SK-N-SH treated with all-trans-retinoic acid at 6 μM for 48 hours (cell line): ENCODE results near the gene METTL22.

Experiments
- ATAC-seq: fragments of 200-7000 bp; cut with Tn5 transposase; 3 replicates; pipeline ENCODE4 v1.9.1; 2020; ENCODE audit warnings: mild to moderate bottlenecking, moderate library complexity
- ARNTL ChIP-seq: fragments of 450-650 bp; formaldehyde crosslinking; IDR thresholded peaks from 2 replicates; pipeline ENCODE4 v1.5.0; 2020; ENCODE audit warnings: low read depth, mild to moderate bottlenecking, moderate library complexity, borderline replicate concordance
- BACH2 ChIP-seq: fragments of 250-450 bp; sonication (Bioruptor Pico); IDR thresholded peaks from 2 replicates; pipeline ENCODE4 v1.9.0; 2021; ENCODE audit warnings: mild to moderate bottlenecking, borderline replicate concordance
- CREB5 ChIP-seq: fragments of 250-450 bp; sonication (Bioruptor Pico); IDR thresholded peaks from 2 replicates; pipeline ENCODE4 v1.5.1; 2020; ENCODE audit warnings: low read depth, mild to moderate bottlenecking, moderate library complexity
- CSDC2 ChIP-seq: fragments of 250-450 bp; sonication (Bioruptor Pico); IDR thresholded peaks from 2 replicates; pipeline ENCODE4 v1.5.0; 2020; ENCODE audit warnings: mild to moderate bottlenecking, moderate library complexity
- ESRRG ChIP-seq: fragments of 250-450 bp; sonication (Bioruptor Pico); IDR thresholded peaks from 2 replicates; pipeline ENCODE4 v1.6.1; 2021; ENCODE audit warnings: mild to moderate bottlenecking
- GLIS3 ChIP-seq: fragments of 250-450 bp; sonication (Bioruptor Pico); IDR thresholded peaks from 2 replicates; pipeline ENCODE4 v1.5.0; 2020; ENCODE audit warnings: mild to moderate bottlenecking, moderate library complexity
- ISL1 ChIP-seq: fragments of 250-450 bp; sonication (Bioruptor Pico); IDR thresholded peaks from 2 replicates; pipeline ENCODE4 v2.1.2; 2022; ENCODE audit warnings: mild to moderate bottlenecking, moderate library complexity
- OSR1 ChIP-seq: fragments of 250-450 bp; sonication (Bioruptor Pico); IDR thresholded peaks from 2 replicates; pipeline ENCODE4 v1.8.0; 2022; ENCODE audit warnings: moderate library complexity, mild to moderate bottlenecking, inconsistent platforms
- PPARA ChIP-seq: fragments of 250-450 bp; sonication (Bioruptor Pico); IDR thresholded peaks from 2 replicates; pipeline ENCODE4 v1.5.0; 2020; ENCODE audit warnings: mild to moderate bottlenecking, borderline replicate concordance
- RARB ChIP-seq: fragments of 250-450 bp; sonication (Bioruptor Pico); IDR thresholded peaks from 2 replicates; pipeline ENCODE4 v1.8.0; 2021; ENCODE audit warnings: mild to moderate bottlenecking, moderate library complexity
- SNAI2 ChIP-seq: fragments of 250-450 bp; sonication (Bioruptor Pico); IDR thresholded peaks from 2 replicates; pipeline ENCODE4 v1.5.0; 2020; ENCODE audit warnings: mild to moderate bottlenecking, moderate library complexity
- TCF4 ChIP-seq: fragments of 250-450 bp; sonication (Bioruptor Pico); IDR thresholded peaks from 2 replicates; pipeline ENCODE4 v1.8.0; 2021; ENCODE audit warnings: mild to moderate bottlenecking, moderate library complexity, borderline replicate concordance
- TOX ChIP-seq: fragments of 250-450 bp; sonication (Bioruptor Pico); IDR thresholded peaks from 2 replicates; pipeline ENCODE4 v1.8.0; 2021; ENCODE audit warnings: mild to moderate bottlenecking, moderate library complexity, borderline replicate concordance
- TSHZ2 ChIP-seq: fragments of 250-450 bp; sonication (Bioruptor Pico); IDR thresholded peaks from 2 replicates; pipeline ENCODE4 v1.5.0; 2020; ENCODE audit warnings: mild to moderate bottlenecking, moderate library complexity
- ZC3H10 ChIP-seq: fragments of 250-450 bp; sonication (Bioruptor Pico); IDR thresholded peaks from 2 replicates; pipeline ENCODE4 v1.5.1; 2021; ENCODE audit warnings: mild to moderate bottlenecking, moderate library complexity
- ZFP3 ChIP-seq: fragments of 250-450 bp; sonication (Bioruptor Pico); IDR thresholded peaks from 2 replicates; pipeline ENCODE4 v1.5.0; 2020; ENCODE audit warnings: mild to moderate bottlenecking, moderate library complexity
- ZFP30 ChIP-seq: fragments of 450-650 bp; formaldehyde crosslinking; IDR thresholded peaks from 2 replicates; pipeline ENCODE4 v1.5.0; 2022; ENCODE audit warnings: mild to moderate bottlenecking, moderate library complexity
- ZNF565 ChIP-seq: fragments of 450-650 bp; formaldehyde crosslinking; conservative IDR thresholded peaks from 2 replicates; pipeline ENCODE4 v1.5.0; 2020; ENCODE audit warnings: low read depth, mild to moderate bottlenecking, moderate library complexity
- ZNF70 ChIP-seq: fragments of 450-650 bp; formaldehyde crosslinking; IDR thresholded peaks from 2 replicates; pipeline ENCODE4 v1.5.0; 2020; ENCODE audit warnings: mild to moderate bottlenecking, moderate library complexity
- ZNF8 ChIP-seq: fragments of 450-650 bp; formaldehyde crosslinking; IDR thresholded peaks from 2 replicates; pipeline ENCODE4 v1.5.0; 2020; ENCODE audit warnings: mild to moderate bottlenecking, moderate library complexity
- TF ChIP-seq, protein P1 (sequence below): fragments of 250-450 bp; sonication (Bioruptor Pico); IDR thresholded peaks from 2 replicates; pipeline ENCODE4 v1.5.1; 2021; ENCODE audit warnings: mild to moderate bottlenecking, moderate library complexity
- TF ChIP-seq, protein P2 (sequence below): fragments of 250-450 bp; sonication (Bioruptor Pico); IDR thresholded peaks from 2 replicates; pipeline ENCODE4 v1.8.0; 2020; ENCODE audit warnings: mild to moderate bottlenecking, moderate library complexity, borderline replicate concordance

METTL22 gene

DNA sequence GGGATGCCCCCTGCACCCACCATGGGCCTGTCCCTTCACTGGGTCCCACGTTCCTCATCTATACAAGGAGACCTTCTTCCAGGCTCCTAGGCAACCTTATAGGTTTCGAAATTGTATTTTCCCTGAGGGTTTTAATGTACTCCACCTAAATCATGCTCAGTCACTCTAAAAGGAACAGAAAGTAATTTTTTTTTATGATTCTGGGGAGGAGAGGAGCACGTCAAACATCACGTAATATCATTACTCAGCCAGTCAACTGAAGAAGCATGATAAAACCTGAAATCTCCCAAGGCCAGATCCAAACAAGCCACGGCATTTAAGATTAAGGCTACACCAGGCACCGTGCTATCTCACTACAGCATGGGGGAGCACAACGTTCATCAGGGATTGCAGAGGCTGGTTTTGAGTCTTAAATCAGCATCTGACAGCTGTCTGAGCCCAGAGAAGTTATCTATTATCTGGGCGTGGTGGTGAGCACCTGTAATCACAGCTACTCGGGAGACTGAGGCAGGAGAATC is 27.3 kb upstream of the METTL22 start:
- TF ChIP-seq ESRRG (CRISPR knock-in tag): no peak
- no peak for TF ChIP-seq CSDC2 (CRISPR knock-in tag)
- TF ChIP-seq RARB (CRISPR knock-in tag): no peak
- no peak for ATAC-seq

GRCh38 chr16:8595783-8596182 is 25.7 kb upstream of the METTL22 start:
- no peak for ATAC-seq
- TF ChIP-seq ZC3H10 (CRISPR knock-in tag) (no peak), ZNF70 (CRISPR knock-in tag) (no peak), RARB (CRISPR knock-in tag) (no peak), TSHZ2 (no peak), ISL1 (no peak), ZNF8 (CRISPR knock-in tag) (no peak), TCF4 (CRISPR knock-in tag) (no peak), SNAI2 (CRISPR knock-in tag) (no peak), CREB5 (CRISPR knock-in tag) (no peak), ZFP30 (CRISPR knock-in tag) (no peak), ESRRG (CRISPR knock-in tag) (no peak), ZFP3 (CRISPR knock-in tag) (no peak)
- TF ChIP-seq, protein P1, sequence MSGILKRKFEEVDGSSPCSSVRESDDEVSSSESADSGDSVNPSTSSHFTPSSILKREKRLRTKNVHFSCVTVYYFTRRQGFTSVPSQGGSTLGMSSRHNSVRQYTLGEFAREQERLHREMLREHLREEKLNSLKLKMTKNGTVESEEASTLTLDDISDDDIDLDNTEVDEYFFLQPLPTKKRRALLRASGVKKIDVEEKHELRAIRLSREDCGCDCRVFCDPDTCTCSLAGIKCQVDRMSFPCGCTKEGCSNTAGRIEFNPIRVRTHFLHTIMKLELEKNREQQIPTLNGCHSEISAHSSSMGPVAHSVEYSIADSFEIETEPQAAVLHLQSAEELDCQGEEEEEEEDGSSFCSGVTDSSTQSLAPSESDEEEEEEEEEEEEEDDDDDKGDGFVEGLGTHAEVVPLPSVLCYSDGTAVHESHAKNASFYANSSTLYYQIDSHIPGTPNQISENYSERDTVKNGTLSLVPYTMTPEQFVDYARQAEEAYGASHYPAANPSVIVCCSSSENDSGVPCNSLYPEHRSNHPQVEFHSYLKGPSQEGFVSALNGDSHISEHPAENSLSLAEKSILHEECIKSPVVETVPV (CRISPR knock-in tag): no peak
- TF ChIP-seq, protein P2, sequence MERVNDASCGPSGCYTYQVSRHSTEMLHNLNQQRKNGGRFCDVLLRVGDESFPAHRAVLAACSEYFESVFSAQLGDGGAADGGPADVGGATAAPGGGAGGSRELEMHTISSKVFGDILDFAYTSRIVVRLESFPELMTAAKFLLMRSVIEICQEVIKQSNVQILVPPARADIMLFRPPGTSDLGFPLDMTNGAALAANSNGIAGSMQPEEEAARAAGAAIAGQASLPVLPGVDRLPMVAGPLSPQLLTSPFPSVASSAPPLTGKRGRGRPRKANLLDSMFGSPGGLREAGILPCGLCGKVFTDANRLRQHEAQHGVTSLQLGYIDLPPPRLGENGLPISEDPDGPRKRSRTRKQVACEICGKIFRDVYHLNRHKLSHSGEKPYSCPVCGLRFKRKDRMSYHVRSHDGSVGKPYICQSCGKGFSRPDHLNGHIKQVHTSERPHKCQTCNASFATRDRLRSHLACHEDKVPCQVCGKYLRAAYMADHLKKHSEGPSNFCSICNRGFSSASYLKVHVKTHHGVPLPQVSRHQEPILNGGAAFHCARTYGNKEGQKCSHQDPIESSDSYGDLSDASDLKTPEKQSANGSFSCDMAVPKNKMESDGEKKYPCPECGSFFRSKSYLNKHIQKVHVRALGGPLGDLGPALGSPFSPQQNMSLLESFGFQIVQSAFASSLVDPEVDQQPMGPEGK (CRISPR knock-in tag): no peak

DNA sequence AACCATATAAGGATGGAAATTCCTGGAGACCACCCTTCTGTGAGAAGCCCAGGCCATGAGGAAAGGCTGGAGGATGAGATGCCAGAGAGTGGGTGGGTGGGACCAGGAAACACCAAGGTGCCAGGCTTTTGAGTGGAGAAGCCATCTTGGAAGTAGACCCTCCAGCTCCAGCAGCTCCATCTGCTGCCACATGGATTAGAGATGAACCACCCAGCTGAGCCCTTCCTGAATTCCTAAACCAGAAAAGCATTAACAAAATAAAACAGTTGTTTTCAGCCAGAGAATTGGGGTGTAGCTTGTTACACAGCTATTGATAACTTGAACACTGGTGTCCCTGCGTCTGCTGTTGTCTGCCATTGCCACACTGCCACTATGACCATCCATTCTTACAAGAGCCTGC is 24.9 kb upstream of the METTL22 start:
- ATAC-seq: no peak
- TF ChIP-seq ARNTL (CRISPR knock-in tag) (no peak), RARB (CRISPR knock-in tag) (no peak), ZFP3 (CRISPR knock-in tag) (no peak), BACH2 (no peak), SNAI2 (CRISPR knock-in tag) (no peak), GLIS3 (CRISPR knock-in tag) (no peak), CSDC2 (CRISPR knock-in tag) (no peak), TSHZ2 (no peak), ZFP30 (CRISPR knock-in tag) (no peak), CREB5 (CRISPR knock-in tag) (no peak), PPARA (CRISPR knock-in tag) (no peak), ZNF565 (CRISPR knock-in tag) (no peak), OSR1 (CRISPR knock-in tag) (no peak), TOX (CRISPR knock-in tag) (no peak)
- TF ChIP-seq, protein P2 (CRISPR knock-in tag): no peak
- TF ChIP-seq, all 23 proteins: peak for 0
